Subcutaneous abdominal adipose tissue (tissue), 5 donors: ENCODE measurements around the gene KHSRP.
"Not testable (repeated sequence)": the region's sequence is repeated elsewhere in the genome, so short reads cannot be mapped to it uniquely, and the experiment has no call there.

Source experiments
- H3K27ac ChIP-seq: one replicate; pipeline ENCODE4 v1.7.0; 2013; ENCODE audit warnings: low read depth, mild to moderate bottlenecking, inconsistent platforms, low read length, moderate library complexity
- H3K27me3 ChIP-seq, 5 donors: one replicate each; pipeline ENCODE4 v1.7.0; 2013; ENCODE audit warnings: low read length in 5 of 5, inconsistent platforms in 1 of 5; ENCODE audit not compliant: control insufficient read depth in 5 of 5, insufficient read depth in 4 of 5
- H3K36me3 ChIP-seq, 5 donors: one replicate each; pipeline ENCODE4 v1.7.0; 2013; ENCODE audit warnings: low read length in 5 of 5; ENCODE audit not compliant: control insufficient read depth in 5 of 5, insufficient read depth in 5 of 5
- H3K4me1 ChIP-seq, 5 donors: one replicate each; pipeline ENCODE4 v1.7.0; 2013; ENCODE audit warnings: low read length in 5 of 5, mild to moderate bottlenecking in 3 of 5, moderate library complexity in 1 of 5; ENCODE audit not compliant: control insufficient read depth in 5 of 5, insufficient read depth in 5 of 5
- H3K4me3 ChIP-seq, 5 donors: one replicate each; pipeline ENCODE4 v1.7.0; 2013; ENCODE audit warnings: low read length in 5 of 5, low read depth in 1 of 5
- H3K9ac ChIP-seq, 5 donors: one replicate each; pipeline ENCODE4 v1.7.0; 2013; ENCODE audit warnings: low read length in 5 of 5, mild to moderate bottlenecking in 4 of 5, moderate library complexity in 3 of 5
- H3K9me3 ChIP-seq, 5 donors: one replicate each; pipeline ENCODE4 v1.7.0; 2013; ENCODE audit warnings: low read length in 5 of 5; ENCODE audit not compliant: control insufficient read depth in 5 of 5
- donor health status: healthy.
- donor health status: healthy.
- donor health status: healthy.
- donor health status: healthy.
- donor health status: healthy.

Gene KHSRP

GRCh38 chr19:6412447-6413091 is 12.0 kb downstream of the KHSRP start:
- H3K4me1 ChIP-seq = peaks cover 0 to 10% (median 0%) of the 10 kb centered on the region in 5 donors
- no peak overlapping the region for H3K4me3 ChIP-seq
- no peaks in the 10 kb centered on the region for H3K27me3 ChIP-seq
- peaks cover 0 to 35% (median 35%) of the 10 kb centered on the region in 5 donors for H3K36me3 ChIP-seq
- H3K9me3 ChIP-seq = no peaks in the 10 kb centered on the region
- H3K27ac ChIP-seq = no peak overlapping the region
- no peak overlapping the region for H3K9ac ChIP-seq

DNA sequence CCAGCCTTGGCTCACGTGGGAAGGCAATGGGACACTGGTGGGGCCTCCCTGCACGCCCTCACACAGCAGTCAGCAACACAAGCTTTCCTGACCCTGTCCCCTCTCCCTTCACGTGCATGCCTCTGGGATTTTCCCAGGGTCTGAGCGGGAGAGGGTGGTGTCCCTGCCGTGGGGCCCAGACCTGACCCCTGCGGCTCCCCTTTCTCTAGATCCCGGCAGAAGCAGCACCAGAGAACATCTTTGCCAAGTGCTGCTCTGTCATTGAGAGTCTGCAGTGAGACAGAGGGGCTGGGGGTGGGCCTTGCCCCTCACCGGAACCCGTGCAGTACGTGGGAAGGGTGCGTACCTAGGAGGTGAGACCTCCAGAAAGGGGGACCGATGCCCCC is 12.6 kb downstream of the KHSRP start:
- H3K27ac ChIP-seq = no peak overlapping the region
- peaks cover 0 to 30% (median 30%) of the 10 kb centered on the region in 5 donors for H3K36me3 ChIP-seq
- no peaks in the 10 kb centered on the region for H3K27me3 ChIP-seq
- no peak overlapping the region for H3K4me3 ChIP-seq
- peaks cover 0 to 10% (median 0%) of the 10 kb centered on the region in 5 donors for H3K4me1 ChIP-seq
- H3K9ac ChIP-seq = no peak overlapping the region
- no peaks in the 10 kb centered on the region for H3K9me3 ChIP-seq

- H3K9me3 ChIP-seq = no peaks in the 10 kb centered on the region
- H3K9ac ChIP-seq = no peak overlapping the region
Measured at GRCh38 chr19:6409346-6409745, 15.3 kb downstream of the KHSRP start.

DNA sequence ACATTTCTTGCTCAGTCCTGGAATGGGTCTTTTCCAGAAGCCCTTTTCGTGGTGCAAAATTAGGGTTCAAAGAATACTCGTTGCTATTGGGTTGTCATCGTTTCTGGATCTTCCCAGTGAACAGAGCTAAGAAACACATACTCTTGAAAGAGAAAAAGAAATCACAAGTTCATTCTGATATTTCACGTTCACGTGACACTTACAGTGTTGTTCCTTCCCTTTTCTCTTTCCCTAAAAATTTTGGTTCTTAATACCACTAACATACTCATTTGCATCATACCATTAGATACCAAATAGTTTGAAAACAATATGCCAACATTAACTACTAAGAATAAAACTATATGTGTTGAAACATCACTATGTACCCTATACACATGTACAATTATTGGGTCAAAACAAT is 18.2 kb downstream of the KHSRP start:
- H3K4me1 ChIP-seq = peaks cover 0 to 3% (median 0%) of the 10 kb centered on the region in 5 donors
- H3K9me3 ChIP-seq = no peaks in the 10 kb centered on the region
- H3K9ac ChIP-seq = no peak overlapping the region

More at GRCh38 chr19:6409346-6409745, 15.3 kb downstream of the KHSRP start:
- Histone ChIP-seq H3K36me3 (peaks cover 0 to 5% (median 4%) of the 10 kb centered on the region in 5 donors), H3K4me1 (peaks cover 0 to 10% (median 0%) of the 10 kb centered on the region in 5 donors), H3K4me3 (no peak overlapping the region), H3K27ac (no peak overlapping the region), H3K27me3 (no peaks in the 10 kb centered on the region)

DNA sequence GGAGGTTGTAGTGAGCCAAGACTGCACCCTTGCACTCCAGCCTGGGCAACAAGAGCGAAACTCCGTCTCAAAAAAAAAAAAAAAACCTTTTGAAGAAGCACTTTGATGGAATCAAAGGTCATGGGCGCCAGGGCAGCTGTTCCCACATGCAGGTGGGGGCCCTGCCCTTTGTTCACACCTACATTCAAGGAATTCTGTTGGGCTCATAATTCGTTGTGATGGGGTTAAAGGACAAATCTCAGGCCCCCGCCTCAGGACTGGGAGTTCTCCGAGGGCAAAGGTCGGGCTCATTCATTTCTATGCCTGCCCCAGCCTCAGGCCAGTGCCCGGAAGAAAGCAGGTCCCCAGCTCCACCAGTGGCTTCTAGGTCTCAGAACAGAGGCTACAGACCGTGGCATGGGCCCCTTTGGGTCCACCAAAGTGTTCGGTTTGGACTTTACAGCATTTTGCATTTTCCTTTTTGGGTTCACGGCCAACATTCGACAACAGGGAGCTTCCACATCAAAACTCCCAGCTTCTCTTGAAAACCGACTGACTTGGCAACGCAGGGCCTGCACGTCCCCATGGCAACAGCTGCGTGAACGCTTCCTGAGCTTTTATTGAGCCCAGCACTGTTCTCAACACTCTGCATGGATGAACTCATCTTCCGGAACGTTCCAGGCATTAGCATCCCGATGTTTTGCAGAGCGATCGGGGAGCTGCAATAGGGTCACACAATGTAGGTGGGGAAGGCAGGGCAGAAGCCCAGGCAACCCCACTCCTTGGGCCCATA is 21.6 kb downstream of the KHSRP start:
- no peaks in the 10 kb centered on the region for H3K36me3 ChIP-seq
- no peak overlapping the region for H3K27ac ChIP-seq
- no peaks in the 10 kb centered on the region for H3K27me3 ChIP-seq
- H3K9ac ChIP-seq = no peak overlapping the region
- no peaks in the 10 kb centered on the region for H3K9me3 ChIP-seq
- H3K4me1 ChIP-seq = peaks cover 0 to 3% (median 0%) of the 10 kb centered on the region in 5 donors
- no peak overlapping the region for H3K4me3 ChIP-seq

More for the DNA sequence above, 18.2 kb downstream of the KHSRP start:
- Histone ChIP-seq H3K36me3 (no peaks in the 10 kb centered on the region), H3K27me3 (no peaks in the 10 kb centered on the region), H3K4me3 (no peak overlapping the region), H3K27ac (no peak overlapping the region)

DNA sequence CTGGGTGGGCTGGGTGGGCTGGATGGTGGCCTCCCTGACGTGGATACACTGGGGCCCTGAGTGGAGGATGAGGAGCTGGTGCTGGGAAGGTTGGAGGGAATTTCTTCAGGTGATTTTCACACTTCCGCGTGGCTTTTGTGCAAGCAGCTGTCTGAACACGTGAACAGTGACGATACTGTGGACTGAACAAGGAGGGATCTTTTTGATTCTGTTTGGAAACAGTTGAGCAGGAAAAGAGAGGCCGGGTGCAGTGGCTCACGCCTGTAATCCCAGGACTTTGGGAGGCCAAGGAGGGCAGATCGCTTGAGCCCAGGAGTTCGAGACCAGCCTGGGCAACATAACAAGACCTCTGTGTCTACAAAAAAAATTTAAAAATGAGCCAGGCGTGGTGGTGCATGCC is 22.6 kb downstream of the KHSRP start:
- Histone ChIP-seq H3K27ac (no peak overlapping the region), H3K9ac (no peak overlapping the region), H3K4me1 (peaks cover 0 to 3% (median 0%) of the 10 kb centered on the region in 5 donors), H3K4me3 (no peak overlapping the region), H3K27me3 (no peaks in the 10 kb centered on the region), H3K9me3 (no peaks in the 10 kb centered on the region), H3K36me3 (no peaks in the 10 kb centered on the region)

DNA sequence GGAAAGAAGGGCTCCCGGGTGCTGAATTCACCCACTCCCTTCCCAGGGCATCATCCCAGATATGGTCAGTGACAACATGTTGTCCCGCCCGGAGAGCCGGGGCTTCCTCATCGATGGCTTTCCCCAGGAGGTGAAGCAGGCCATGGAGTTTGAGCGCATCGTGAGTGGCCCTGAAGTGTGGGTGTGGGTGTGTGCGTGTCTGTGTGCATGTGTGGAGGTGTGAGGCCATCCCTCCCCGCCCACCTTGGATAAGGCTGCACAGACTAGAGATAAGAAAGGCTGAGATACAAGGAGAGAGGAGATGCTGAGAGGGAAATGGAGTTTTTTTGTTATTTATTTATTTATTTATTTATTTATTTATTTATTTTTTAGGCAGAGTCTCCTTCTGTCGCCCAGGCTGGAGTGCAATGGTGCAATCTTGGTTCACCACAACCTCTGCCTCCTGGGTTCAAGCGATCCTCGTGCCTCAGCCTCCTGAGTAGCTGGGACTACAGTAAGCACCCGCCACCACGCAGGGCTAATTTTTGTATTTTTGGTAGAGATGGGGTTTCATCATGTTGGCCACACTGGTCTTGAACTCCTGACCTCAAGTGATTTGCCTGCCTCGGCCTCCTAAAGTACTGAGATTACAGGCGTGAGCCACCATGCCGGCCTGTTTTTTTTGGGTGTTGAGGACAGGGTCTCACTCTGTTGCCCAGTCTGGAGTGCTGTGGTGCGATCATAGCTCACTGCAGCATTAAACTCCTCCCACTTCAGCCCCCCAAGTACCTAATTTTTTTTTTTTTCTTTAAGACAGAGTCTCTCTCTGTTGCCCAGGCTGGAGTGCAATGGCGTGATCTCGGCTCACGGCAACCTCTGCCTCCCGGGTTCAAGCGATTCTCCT is 24.3 kb downstream of the KHSRP start:
- not testable (repeated sequence) for H3K27me3 ChIP-seq, H3K9ac ChIP-seq, H3K27ac ChIP-seq, H3K4me1 ChIP-seq, H3K9me3 ChIP-seq, H3K36me3 ChIP-seq, H3K4me3 ChIP-seq

- Histone ChIP-seq H3K4me1 (peaks cover 3 to 25% (median 18%) of the 10 kb centered on the region in 5 donors), H3K36me3 (peaks cover 0 to 3% (median 0%) of the 10 kb centered on the region in 5 donors), H3K27ac (no peak overlapping the region), H3K9ac (no peak overlapping the region), H3K27me3 (no peaks in the 10 kb centered on the region), H3K4me3 (no peak overlapping the region), H3K9me3 (no peaks in the 10 kb centered on the region)
Measured at GRCh38 chr19:6396305-6396704, 28.3 kb downstream of the KHSRP start.

DNA sequence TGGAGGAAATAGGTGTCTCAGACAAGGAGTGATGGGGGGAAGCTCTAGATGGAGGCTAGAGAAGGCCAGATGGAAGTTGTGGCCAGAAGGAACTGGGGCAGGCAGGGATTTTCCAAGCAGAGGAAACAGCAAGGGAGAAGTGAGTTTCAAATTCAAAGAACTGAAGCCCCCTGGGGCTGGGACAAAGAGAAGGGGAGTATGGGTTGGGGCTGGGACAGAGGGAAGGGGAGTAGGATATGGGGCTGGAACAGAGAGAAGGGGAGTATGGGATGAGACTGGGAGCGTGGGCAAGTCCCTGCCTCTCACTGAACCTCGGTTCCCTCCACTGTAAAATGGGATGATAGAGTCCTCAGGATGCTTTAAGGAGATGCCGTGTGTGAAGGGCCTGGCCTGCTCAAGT is 29.8 kb downstream of the KHSRP start:
- H3K4me1 ChIP-seq = peaks cover 3 to 25% (median 18%) of the 10 kb centered on the region in 5 donors
- H3K36me3 ChIP-seq = peaks cover 0 to 7% (median 1%) of the 10 kb centered on the region in 5 donors
- no peaks in the 10 kb centered on the region for H3K9me3 ChIP-seq
- no peak overlapping the region for H3K27ac ChIP-seq
- H3K9ac ChIP-seq = no peak overlapping the region
- H3K27me3 ChIP-seq = no peaks in the 10 kb centered on the region
- no peak overlapping the region for H3K4me3 ChIP-seq
